Measurements from ENCODE around the gene ASPM. TPM values are rescaled to one million over a fixed set of nuclear protein-coding genes. Genes with fewer than 3 reads are reported as not detected.
"Not testable (repeated sequence)": the region's sequence is repeated elsewhere in the genome, so short reads cannot be mapped to it uniquely, and the experiment has no call there.

ASPM gene
- total RNA-seq, 1 donor from 2014 or later, result 5.7 TPM

DNA sequence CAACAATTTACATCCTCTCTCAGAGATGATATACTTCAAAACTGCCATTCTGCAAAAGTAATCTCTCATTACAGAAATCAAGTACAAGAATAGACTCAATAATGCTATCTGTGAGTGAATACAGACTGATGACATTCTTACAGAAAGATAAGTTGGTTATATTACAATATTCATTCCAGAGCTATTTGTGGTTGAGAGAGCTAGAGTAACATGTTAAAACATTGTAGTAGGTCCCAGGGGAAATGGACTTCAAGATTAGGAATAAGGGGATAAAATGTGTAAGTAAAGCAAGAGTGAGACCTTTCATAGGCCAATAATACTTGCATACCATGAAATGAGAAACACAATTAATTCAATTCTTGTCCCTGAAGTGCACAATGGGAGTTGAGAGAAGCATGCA is 80.9 kb downstream of the ASPM start:
- Histone ChIP-seq H3K27ac (ENCODE audit: low read depth, low read length) (no peak overlapping the region), H3K27me3 (ENCODE audit: control insufficient read depth in 3 of 3, insufficient read depth in 3 of 3, low read length in 3 of 3) (no peaks in the 10 kb centered on the region), H3K4me1 (ENCODE audit: control insufficient read depth in 3 of 3, insufficient read depth in 3 of 3, low read length in 3 of 3) (no peaks in the 10 kb centered on the region), H3K9me3 (ENCODE audit: control insufficient read depth in 3 of 3, low read length in 3 of 3) (no peaks in the 10 kb centered on the region), H3K36me3 (ENCODE audit: control insufficient read depth in 3 of 3, insufficient read depth in 3 of 3, low read length in 3 of 3) (no peaks in the 10 kb centered on the region), H3K9ac (ENCODE audit: low read depth in 1 of 3, low read length in 3 of 3) (no peak overlapping the region), H3K4me3 (ENCODE audit: low read length in 3 of 3) (no peak overlapping the region)

DNA sequence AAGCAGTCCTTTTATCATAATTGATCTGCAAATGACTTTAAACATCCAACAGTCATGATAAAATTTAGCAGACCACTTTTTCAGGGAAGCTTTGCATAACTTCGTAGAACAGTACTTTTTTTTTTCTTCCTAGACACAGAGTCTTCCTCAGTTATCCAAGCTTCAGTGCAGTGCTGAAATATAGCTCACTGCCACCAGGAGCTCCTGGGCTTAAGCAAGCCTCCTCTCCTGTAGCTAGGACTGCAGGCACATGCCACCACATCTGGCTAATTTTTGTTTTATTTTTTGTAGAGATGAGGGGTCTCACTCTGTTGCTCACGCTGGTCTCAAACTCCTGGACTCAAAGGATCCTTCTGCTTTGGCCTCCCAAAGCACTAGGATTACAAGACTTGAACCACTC is 83.3 kb downstream of the ASPM start:
- Histone ChIP-seq H3K4me3 (ENCODE audit: low read length in 3 of 3) (no peak overlapping the region), H3K27me3 (ENCODE audit: control insufficient read depth in 3 of 3, insufficient read depth in 3 of 3, low read length in 3 of 3) (no peaks in the 10 kb centered on the region), H3K27ac (ENCODE audit: low read depth, low read length) (no peak overlapping the region), H3K4me1 (ENCODE audit: control insufficient read depth in 3 of 3, insufficient read depth in 3 of 3, low read length in 3 of 3) (no peaks in the 10 kb centered on the region), H3K9ac (ENCODE audit: low read depth in 1 of 3, low read length in 3 of 3) (no peak overlapping the region), H3K36me3 (ENCODE audit: control insufficient read depth in 3 of 3, insufficient read depth in 3 of 3, low read length in 3 of 3) (no peaks in the 10 kb centered on the region), H3K9me3 (ENCODE audit: control insufficient read depth in 3 of 3, low read length in 3 of 3) (no peaks in the 10 kb centered on the region)

DNA sequence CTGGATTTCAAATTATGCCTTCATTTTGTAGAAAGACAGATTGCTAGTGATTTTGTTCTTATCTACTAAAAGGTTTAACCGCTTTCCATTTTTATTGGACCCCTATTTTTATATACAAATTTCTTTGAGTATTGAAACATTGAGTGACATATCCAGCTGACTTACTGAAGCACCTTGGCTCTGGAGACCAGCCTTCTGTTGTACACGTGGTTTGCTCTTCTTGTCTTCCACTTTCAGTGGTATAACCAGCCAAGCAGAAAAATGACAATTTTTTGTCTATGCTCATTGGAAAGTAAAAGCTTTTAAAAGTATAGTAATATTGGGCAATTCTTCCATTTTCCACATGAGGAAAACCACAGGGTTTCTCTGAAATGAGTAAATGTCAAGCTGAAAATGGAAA is 83.8 kb downstream of the ASPM start:
- Histone ChIP-seq H3K4me3 (ENCODE audit: low read length in 3 of 3) (no peak overlapping the region), H3K36me3 (ENCODE audit: control insufficient read depth in 3 of 3, insufficient read depth in 3 of 3, low read length in 3 of 3) (no peaks in the 10 kb centered on the region), H3K27me3 (ENCODE audit: control insufficient read depth in 3 of 3, insufficient read depth in 3 of 3, low read length in 3 of 3) (no peaks in the 10 kb centered on the region), H3K9ac (ENCODE audit: low read depth in 1 of 3, low read length in 3 of 3) (no peak overlapping the region), H3K9me3 (ENCODE audit: control insufficient read depth in 3 of 3, low read length in 3 of 3) (no peaks in the 10 kb centered on the region), H3K4me1 (ENCODE audit: control insufficient read depth in 3 of 3, insufficient read depth in 3 of 3, low read length in 3 of 3) (no peaks in the 10 kb centered on the region), H3K27ac (ENCODE audit: low read depth, low read length) (no peak overlapping the region)

DNA sequence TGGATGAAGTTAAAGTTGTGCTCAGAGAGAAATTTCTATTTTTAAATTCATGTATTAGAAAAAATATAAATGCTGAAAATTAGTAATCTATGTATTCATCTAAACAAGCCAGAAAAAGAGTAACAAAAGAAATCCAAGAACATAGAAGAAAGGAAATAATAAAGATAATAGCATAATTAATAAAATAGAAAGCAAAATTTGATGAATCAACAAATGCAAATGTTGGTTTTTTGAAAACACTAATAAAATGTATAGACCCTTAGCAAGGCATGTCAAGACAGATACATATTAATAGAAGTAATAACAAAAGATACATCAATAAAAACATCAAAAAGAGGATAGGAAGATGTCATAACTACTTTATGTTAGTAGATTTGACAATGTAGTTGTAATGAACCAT is 97.4 kb downstream of the ASPM start:
- Histone ChIP-seq H3K4me3 (ENCODE audit: low read length in 3 of 3) (no peak overlapping the region), H3K36me3 (ENCODE audit: control insufficient read depth in 3 of 3, insufficient read depth in 3 of 3, low read length in 3 of 3) (no peaks in the 10 kb centered on the region), H3K4me1 (ENCODE audit: control insufficient read depth in 3 of 3, insufficient read depth in 3 of 3, low read length in 3 of 3) (no peaks in the 10 kb centered on the region), H3K9me3 (ENCODE audit: control insufficient read depth in 3 of 3, low read length in 3 of 3) (no peaks in the 10 kb centered on the region), H3K27me3 (ENCODE audit: control insufficient read depth in 3 of 3, insufficient read depth in 3 of 3, low read length in 3 of 3) (no peaks in the 10 kb centered on the region), H3K9ac (ENCODE audit: low read depth in 1 of 3, low read length in 3 of 3) (no peak overlapping the region), H3K27ac (ENCODE audit: low read depth, low read length) (no peak overlapping the region)

DNA sequence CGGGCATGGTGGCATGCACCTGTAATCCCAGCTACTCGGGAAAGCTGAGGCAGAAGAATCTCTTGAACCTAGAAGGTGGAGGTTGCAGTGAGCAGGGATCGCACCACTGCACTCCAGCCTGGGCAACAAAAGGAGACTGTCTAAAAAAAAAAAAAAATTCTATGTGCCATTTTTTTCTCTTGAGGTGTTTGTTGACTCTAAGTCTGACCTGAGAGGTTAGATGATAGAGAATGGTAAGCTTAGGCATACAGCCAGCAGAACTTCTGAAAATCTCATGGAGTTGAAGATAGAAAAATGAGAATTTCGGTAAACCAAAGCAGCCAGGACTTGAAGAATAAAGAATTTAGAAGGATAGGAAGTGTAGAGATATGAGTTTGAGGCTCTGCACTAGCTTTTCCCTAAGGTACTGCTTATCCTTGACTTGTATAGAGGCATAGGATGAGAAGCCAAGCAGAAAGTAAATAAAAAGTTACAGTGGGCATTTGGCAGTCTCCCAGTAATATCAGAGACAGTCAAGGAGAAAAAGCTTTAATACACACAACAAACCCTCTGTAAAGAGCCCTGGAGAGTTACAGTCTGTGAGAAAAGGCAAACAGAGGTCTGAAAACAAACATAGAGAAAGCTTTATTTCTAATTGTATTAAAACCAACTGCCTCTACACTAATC is 103.7 kb downstream of the ASPM start:
- no peak overlapping the region for H3K4me3 ChIP-seq (ENCODE audit: low read length in 3 of 3)
- no peak overlapping the region for H3K27ac ChIP-seq (ENCODE audit: low read depth, low read length)
- no peaks in the 10 kb centered on the region for H3K4me1 ChIP-seq (ENCODE audit: control insufficient read depth in 3 of 3, insufficient read depth in 3 of 3, low read length in 3 of 3)
- no peaks in the 10 kb centered on the region for H3K9me3 ChIP-seq (ENCODE audit: control insufficient read depth in 3 of 3, low read length in 3 of 3)
- no peaks in the 10 kb centered on the region for H3K36me3 ChIP-seq (ENCODE audit: control insufficient read depth in 3 of 3, insufficient read depth in 3 of 3, low read length in 3 of 3)
- H3K9ac ChIP-seq (ENCODE audit: low read depth in 1 of 3, low read length in 3 of 3), result no peak overlapping the region
- H3K27me3 ChIP-seq (ENCODE audit: control insufficient read depth in 3 of 3, insufficient read depth in 3 of 3, low read length in 3 of 3), result no peaks in the 10 kb centered on the region

DNA sequence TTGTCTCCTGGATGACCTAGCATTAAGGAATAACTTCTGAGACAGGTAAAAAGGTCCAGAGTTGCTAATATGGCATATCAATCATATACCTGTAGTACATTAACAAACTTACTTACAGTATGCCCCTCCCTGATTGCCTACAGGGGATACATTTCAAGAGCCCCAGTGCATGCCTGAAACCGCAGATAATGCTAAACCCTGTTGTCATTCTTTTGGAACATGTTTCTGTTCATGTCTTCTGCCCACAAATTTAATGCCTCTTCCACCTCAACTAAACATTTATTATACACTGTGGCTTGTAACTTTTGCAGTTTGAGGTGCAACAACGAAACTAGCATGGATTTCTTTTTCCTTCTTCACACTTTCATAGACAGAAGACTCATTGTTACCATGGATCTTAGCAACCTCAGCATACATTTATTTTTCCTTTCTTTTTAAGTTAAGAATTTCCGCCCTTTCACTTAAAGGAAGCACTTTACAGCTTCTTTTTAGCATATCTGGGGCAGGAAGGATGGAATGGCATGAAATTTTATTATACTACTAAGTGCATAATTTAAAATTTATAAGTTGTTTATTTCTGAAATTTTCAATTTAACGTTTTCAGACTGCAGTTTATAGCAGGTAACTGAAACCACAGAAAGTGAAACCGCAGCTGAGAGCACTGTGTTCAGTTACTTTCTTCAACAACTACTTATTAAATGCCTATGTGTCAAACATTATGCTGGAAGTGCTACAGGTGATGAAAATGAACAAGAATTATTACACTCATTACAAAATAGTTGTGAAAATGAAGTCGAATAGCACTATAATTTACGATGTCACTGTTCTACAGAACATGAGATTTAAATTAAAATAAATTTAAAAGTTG is 104.7 kb downstream of the ASPM start:
- Histone ChIP-seq H3K27me3 (ENCODE audit: control insufficient read depth in 3 of 3, insufficient read depth in 3 of 3, low read length in 3 of 3) (no peaks in the 10 kb centered on the region), H3K9ac (ENCODE audit: low read depth in 1 of 3, low read length in 3 of 3) (no peak overlapping the region), H3K4me1 (ENCODE audit: control insufficient read depth in 3 of 3, insufficient read depth in 3 of 3, low read length in 3 of 3) (no peaks in the 10 kb centered on the region), H3K36me3 (ENCODE audit: control insufficient read depth in 3 of 3, insufficient read depth in 3 of 3, low read length in 3 of 3) (no peaks in the 10 kb centered on the region), H3K27ac (ENCODE audit: low read depth, low read length) (no peak overlapping the region), H3K9me3 (ENCODE audit: control insufficient read depth in 3 of 3, low read length in 3 of 3) (no peaks in the 10 kb centered on the region), H3K4me3 (ENCODE audit: low read length in 3 of 3) (no peak overlapping the region)

DNA sequence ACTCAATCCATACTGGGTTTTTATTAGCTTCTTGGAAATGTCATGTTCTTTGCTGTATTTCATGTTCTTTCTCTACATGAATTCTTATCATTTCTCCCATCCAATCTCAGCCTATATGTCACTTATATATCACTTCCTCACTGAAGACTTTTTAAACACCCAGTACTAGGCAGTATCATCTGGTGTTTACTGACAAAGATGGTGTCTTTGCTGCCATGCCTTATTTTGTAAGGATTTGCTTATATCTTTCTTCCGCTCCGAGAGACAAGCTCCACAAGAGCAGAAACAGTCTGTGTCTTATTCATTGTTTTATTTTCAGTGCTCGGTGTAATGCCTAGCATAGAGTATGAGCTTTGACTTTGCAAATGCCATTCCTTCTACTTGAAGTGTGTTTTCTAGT is 109.6 kb downstream of the ASPM start:
- no peaks in the 10 kb centered on the region for H3K9me3 ChIP-seq (ENCODE audit: control insufficient read depth in 3 of 3, low read length in 3 of 3)
- H3K27me3 ChIP-seq (ENCODE audit: control insufficient read depth in 3 of 3, insufficient read depth in 3 of 3, low read length in 3 of 3), result no peaks in the 10 kb centered on the region
- no peaks in the 10 kb centered on the region for H3K4me1 ChIP-seq (ENCODE audit: control insufficient read depth in 3 of 3, insufficient read depth in 3 of 3, low read length in 3 of 3)
- H3K9ac ChIP-seq (ENCODE audit: low read depth in 1 of 3, low read length in 3 of 3), result no peak overlapping the region
- H3K4me3 ChIP-seq (ENCODE audit: low read length in 3 of 3), result no peak overlapping the region
- no peak overlapping the region for H3K27ac ChIP-seq (ENCODE audit: low read depth, low read length)
- H3K36me3 ChIP-seq (ENCODE audit: control insufficient read depth in 3 of 3, insufficient read depth in 3 of 3, low read length in 3 of 3), result no peaks in the 10 kb centered on the region

DNA sequence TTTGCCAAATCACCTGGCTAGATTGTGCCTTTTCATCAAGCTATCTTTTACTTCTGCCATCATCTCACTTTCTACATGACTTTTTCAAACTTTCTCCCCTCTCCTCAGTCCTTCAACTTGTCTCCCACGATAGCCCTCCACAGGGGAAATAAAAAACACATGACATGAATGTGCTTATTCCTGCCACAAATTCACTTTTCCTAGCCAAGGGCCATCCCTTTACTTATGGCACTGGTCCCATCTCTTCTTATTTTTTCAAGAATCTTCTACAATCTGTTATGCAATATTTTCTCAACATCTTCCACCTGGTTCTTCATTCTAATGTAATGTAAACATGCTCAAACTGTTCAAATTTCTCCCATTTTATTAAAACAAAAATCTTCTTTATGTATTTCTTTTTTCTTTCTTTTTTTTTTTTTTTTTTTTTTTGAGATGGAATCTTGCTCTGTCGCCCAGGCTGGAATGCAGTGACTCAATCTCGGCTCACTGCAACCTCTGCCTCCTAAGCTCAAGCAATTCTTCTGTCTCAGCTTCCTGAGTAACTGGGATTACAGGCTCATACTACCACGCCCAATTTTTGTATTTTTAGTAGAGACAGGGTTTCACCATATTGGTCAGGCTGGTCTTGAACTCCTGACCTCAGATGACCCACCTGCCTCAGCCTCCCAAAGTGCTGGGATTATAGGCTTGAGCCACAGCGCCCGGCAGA is 111.7 kb downstream of the ASPM start:
- not testable (repeated sequence) for H3K36me3 ChIP-seq (ENCODE audit: control insufficient read depth in 3 of 3, insufficient read depth in 3 of 3, low read length in 3 of 3); H3K27ac ChIP-seq (ENCODE audit: low read depth, low read length); H3K27me3 ChIP-seq (ENCODE audit: control insufficient read depth in 3 of 3, insufficient read depth in 3 of 3, low read length in 3 of 3); H3K9me3 ChIP-seq (ENCODE audit: control insufficient read depth in 3 of 3, low read length in 3 of 3); H3K9ac ChIP-seq (ENCODE audit: low read depth in 1 of 3, low read length in 3 of 3); H3K4me3 ChIP-seq (ENCODE audit: low read length in 3 of 3); H3K4me1 ChIP-seq (ENCODE audit: control insufficient read depth in 3 of 3, insufficient read depth in 3 of 3, low read length in 3 of 3)

Data from skeletal muscle tissue (tissue), 4 donors.